ENCODE measurements around the gene CAPN10.

The CAPN10 gene

DNA sequence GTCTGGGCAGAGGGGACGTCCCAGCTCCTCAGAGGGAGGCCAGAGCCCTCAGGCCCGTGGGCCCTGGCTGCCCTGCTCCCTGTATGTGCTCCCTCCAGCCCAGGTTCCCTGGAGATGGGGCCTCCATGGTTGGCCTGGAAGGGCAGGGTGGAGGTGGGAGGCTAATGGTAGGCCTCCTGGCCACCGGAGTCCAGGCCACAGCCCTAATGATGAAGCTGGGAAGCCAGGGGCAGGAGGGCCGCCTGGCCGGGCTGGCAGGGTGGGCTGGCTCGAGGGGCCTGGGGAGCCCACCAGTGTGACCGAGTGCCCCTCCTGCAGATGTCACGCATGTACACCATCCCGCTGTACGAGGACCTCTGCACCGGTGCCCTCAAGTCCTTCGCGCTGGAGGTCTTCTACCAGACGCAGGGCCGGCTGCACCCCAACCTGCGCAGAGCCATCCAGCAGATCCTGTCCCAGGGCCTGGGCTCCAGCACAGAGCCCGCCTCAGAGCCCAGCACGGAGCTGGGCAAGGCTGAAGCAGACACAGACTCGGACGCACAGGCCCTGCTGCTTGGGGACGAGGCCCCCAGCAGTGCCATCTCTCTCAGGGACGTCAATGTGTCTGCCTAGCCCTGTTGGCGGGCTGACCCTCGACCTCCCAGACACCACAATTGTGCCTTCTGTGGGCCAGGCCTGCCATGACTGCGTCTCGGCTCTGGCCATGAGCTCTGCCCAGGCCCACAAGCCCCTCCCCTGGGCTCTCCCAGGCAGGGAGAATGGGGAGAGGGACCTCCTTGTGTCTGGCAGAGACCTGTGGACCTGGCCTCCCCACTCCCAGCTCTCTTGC lies 9.0 kb upstream of the CAPN10 start:
- no peak for DNase-seq (ENCODE audit: low read depth, low spot score)
- Histone ChIP-seq H3K4me1 (ENCODE audit: insufficient read depth, insufficient read length) (peaks cover 15% of the 10 kb centered on the region), H3K36me3 (ENCODE audit: insufficient read depth, insufficient read length, low read length) (peaks cover 60% of the 10 kb centered on the region), H3K4me3 (ENCODE audit: insufficient read length, low read depth) (no peak overlapping the region), H3K9ac (ENCODE audit: insufficient read length, low read depth) (no peak overlapping the region), H3K27me3 (ENCODE audit: insufficient read depth, insufficient read length) (no peaks in the 10 kb centered on the region), H3K9me3 (ENCODE audit: insufficient read depth, low read length) (no peaks in the 10 kb centered on the region)
- TF ChIP-seq ZNF274 (IDR thresholded peaks at IDR 0.05; ENCODE audit: low read depth, low read length): no peak

DNA sequence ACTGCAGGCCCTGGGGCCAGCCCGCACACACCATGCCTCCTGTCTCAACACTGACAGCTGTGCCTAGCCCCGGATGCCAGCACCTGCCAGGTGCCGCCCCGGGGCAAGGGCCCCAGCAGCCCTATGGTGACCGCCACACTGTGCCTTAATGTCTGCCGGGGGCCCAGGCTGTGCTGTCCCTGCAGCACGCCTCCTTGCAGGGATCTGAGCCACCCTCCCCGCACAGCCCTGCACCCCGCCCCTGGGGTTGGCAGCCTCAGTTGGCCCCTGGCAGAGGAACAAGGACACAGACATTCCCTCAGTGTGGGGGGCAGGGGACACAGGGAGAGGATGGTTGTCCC lies 8.5 kb upstream of the CAPN10 start:
- no peak overlapping the region for H3K4me3 ChIP-seq (ENCODE audit: insufficient read length, low read depth)
- no peaks in the 10 kb centered on the region for H3K27me3 ChIP-seq (ENCODE audit: insufficient read depth, insufficient read length)
- no peak for DNase-seq (ENCODE audit: low read depth, low spot score)
- TF ChIP-seq YY1 (IDR thresholded peaks at IDR 0.05; ENCODE audit: insufficient read depth, insufficient read length) (no peak), ZNF274 (IDR thresholded peaks at IDR 0.05; ENCODE audit: low read depth, low read length) (no peak), SUZ12 (IDR thresholded peaks at IDR 0.05; ENCODE audit: extremely low read depth, insufficient read depth, insufficient read length) (no peak)
- no peak overlapping the region for H3K9ac ChIP-seq (ENCODE audit: insufficient read length, low read depth)
- H3K4me1 ChIP-seq (ENCODE audit: insufficient read depth, insufficient read length): peaks cover 18% of the 10 kb centered on the region
- H3K36me3 ChIP-seq (ENCODE audit: insufficient read depth, insufficient read length, low read length): peaks cover 58% of the 10 kb centered on the region
- no peaks in the 10 kb centered on the region for H3K9me3 ChIP-seq (ENCODE audit: insufficient read depth, low read length)

DNA sequence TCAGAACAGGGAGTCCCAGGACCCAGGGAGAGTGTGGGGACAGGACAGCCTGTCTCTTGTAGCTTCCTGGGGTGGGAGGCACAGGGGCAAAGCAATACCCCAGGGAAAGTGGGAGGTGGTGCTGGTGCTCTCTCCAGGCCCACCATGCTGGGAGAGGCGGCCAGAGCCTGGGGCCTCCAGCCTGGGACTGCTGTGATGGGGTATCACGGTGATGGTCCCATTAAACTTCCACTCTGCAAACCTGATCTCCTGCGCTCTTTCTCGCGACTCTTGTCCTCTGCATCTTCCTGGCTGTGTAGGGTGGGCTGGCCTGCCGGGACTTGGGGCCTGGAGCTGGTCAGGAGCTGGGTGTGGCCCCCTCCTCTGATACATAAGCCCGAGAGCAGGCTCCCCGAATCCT lies 8.0 kb upstream of the CAPN10 start:
- Histone ChIP-seq H3K4me1 (ENCODE audit: insufficient read depth, insufficient read length) (peaks cover 18% of the 10 kb centered on the region), H3K4me3 (ENCODE audit: insufficient read length, low read depth) (no peak overlapping the region), H3K36me3 (ENCODE audit: insufficient read depth, insufficient read length, low read length) (peaks cover 60% of the 10 kb centered on the region), H3K9ac (ENCODE audit: insufficient read length, low read depth) (no peak overlapping the region), H3K27me3 (ENCODE audit: insufficient read depth, insufficient read length) (no peaks in the 10 kb centered on the region), H3K9me3 (ENCODE audit: insufficient read depth, low read length) (no peaks in the 10 kb centered on the region)
- DNase-seq (ENCODE audit: low read depth, low spot score): no peak
- TF ChIP-seq ZNF274 (IDR thresholded peaks at IDR 0.05; ENCODE audit: low read depth, low read length) (no peak), YY1 (IDR thresholded peaks at IDR 0.05; ENCODE audit: insufficient read depth, insufficient read length) (no peak), SUZ12 (IDR thresholded peaks at IDR 0.05; ENCODE audit: extremely low read depth, insufficient read depth, insufficient read length) (no peak)

DNA sequence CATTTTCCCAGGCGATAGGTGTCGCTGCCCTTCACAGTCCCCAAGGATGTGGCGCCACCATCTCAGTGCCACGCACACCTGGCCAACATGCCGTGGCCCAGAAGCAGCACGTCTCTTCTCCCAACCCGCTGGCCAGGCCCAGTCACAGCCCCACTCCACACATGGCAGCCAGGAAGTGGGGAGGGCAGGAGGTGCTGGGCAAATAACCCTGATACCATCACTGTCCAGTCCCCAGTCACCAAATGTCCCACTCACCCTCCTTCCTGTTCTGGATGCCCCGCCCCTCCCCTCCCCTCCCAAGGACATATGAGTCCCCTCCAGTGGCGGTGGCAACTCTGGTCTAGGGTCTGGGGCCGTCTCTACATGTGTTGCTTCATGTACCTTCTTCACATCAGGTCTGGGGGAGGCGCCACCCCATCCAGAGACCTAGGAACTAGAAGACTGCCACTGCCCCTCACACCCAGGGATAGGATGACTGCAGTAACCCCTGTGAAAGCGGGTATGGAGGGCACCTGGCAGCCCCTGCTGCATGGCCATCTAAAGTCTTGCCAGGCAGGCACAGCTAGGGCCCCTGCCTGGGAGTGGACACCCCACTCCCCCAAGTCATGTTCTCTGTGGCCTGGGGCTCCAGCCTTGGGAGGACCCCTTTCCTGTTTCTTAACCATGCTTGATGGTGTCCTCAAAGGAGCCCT lies 7.3 kb upstream of the CAPN10 start:
- no peak for DNase-seq (ENCODE audit: low read depth, low spot score)
- no peak overlapping the region for H3K4me3 ChIP-seq (ENCODE audit: insufficient read length, low read depth)
- TF ChIP-seq ZNF274 (IDR thresholded peaks at IDR 0.05; ENCODE audit: low read depth, low read length) (no peak), SUZ12 (IDR thresholded peaks at IDR 0.05; ENCODE audit: extremely low read depth, insufficient read depth, insufficient read length) (no peak), YY1 (IDR thresholded peaks at IDR 0.05; ENCODE audit: insufficient read depth, insufficient read length) (no peak)

DNA sequence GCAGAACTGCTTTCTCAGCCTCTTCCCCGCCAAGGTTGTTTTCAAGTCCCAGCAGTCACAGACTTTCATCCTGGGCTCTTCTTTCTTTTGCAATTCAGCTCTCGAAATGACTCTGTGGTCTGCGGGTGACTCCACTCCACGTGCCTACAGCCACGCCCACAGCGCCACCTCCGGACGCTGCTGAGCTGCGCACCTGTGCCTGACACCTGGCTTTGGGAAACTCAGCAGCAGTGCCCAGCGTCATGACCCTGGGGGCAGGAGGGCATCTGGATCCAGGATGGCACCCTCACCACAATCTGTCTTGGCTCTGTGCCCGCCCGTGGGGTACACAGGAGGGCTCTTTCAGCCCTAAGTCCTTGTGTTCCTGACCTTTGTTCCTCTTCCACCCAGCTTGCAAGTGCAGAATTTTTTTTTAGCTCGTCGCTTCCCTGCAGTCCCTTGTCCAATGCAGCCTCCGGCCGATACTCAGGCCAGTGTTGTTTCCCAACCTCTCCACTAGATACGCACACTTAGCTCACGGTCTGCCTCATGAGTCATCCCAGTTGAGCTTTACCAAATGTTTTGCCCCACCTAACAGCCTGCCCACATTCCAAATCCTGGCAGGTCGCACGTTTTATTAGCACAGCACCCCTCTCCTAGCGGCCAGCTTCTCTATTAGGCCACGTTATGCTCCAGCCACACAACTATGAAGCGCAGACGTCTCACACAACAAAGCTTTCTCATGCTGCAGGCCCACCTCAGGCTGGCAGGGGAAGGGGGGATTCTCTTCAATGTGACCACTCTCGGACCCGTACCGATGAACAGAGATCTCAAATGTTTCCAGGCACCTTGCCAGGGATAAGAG lies 6.5 kb upstream of the CAPN10 start:
- TF ChIP-seq ZNF274 (IDR thresholded peaks at IDR 0.05; ENCODE audit: low read depth, low read length) (no peak), YY1 (IDR thresholded peaks at IDR 0.05; ENCODE audit: insufficient read depth, insufficient read length) (no peak), SUZ12 (IDR thresholded peaks at IDR 0.05; ENCODE audit: extremely low read depth, insufficient read depth, insufficient read length) (no peak)
- Histone ChIP-seq H3K4me3 (ENCODE audit: insufficient read length, low read depth) (no peak overlapping the region), H3K36me3 (ENCODE audit: insufficient read depth, insufficient read length, low read length) (peaks cover 60% of the 10 kb centered on the region), H3K9me3 (ENCODE audit: insufficient read depth, low read length) (no peaks in the 10 kb centered on the region), H3K4me1 (ENCODE audit: insufficient read depth, insufficient read length) (peaks cover 24% of the 10 kb centered on the region), H3K9ac (ENCODE audit: insufficient read length, low read depth) (peak overlapping the region; percentile 36), H3K27me3 (ENCODE audit: insufficient read depth, insufficient read length) (no peaks in the 10 kb centered on the region)
- DNase-seq (ENCODE audit: low read depth, low spot score): no peak

More for the DNA sequence above, 7.3 kb upstream of the CAPN10 start:
- no peaks in the 10 kb centered on the region for H3K27me3 ChIP-seq (ENCODE audit: insufficient read depth, insufficient read length)
- H3K4me1 ChIP-seq (ENCODE audit: insufficient read depth, insufficient read length): peaks cover 18% of the 10 kb centered on the region
- H3K36me3 ChIP-seq (ENCODE audit: insufficient read depth, insufficient read length, low read length): peaks cover 62% of the 10 kb centered on the region
- H3K9me3 ChIP-seq (ENCODE audit: insufficient read depth, low read length): no peaks in the 10 kb centered on the region
- peak overlapping the region; percentile 27 for H3K9ac ChIP-seq (ENCODE audit: insufficient read length, low read depth)

DNA sequence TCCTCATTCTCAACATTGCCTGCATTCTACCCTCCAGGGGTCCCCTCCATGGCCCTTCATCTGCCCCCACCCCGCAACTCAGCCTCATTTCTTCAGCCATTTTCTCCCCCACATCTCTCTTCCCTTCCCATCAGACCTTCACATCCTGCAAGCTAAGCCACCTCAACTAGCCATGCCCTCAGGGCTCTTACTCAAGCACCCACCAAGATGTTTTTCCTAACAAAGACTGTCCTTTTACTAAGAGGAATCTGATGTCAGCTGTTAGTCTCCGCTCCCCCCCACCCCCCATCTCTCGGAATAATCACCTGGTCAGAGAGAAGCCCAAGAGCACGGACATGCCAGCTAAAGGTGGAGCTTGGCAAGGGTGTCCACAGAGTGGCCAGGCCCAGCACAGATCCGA lies 4.7 kb upstream of the CAPN10 start:
- H3K9me3 ChIP-seq (ENCODE audit: insufficient read depth, low read length): no peaks in the 10 kb centered on the region
- H3K9ac ChIP-seq (ENCODE audit: insufficient read length, low read depth): no peak overlapping the region
- H3K4me3 ChIP-seq (ENCODE audit: insufficient read length, low read depth): no peak overlapping the region
- H3K36me3 ChIP-seq (ENCODE audit: insufficient read depth, insufficient read length, low read length): peaks cover 47% of the 10 kb centered on the region
- peaks cover 26% of the 10 kb centered on the region for H3K4me1 ChIP-seq (ENCODE audit: insufficient read depth, insufficient read length)
- TF ChIP-seq YY1 (IDR thresholded peaks at IDR 0.05; ENCODE audit: insufficient read depth, insufficient read length) (no peak), ZNF274 (IDR thresholded peaks at IDR 0.05; ENCODE audit: low read depth, low read length) (no peak), SUZ12 (IDR thresholded peaks at IDR 0.05; ENCODE audit: extremely low read depth, insufficient read depth, insufficient read length) (no peak)
- DNase-seq (ENCODE audit: low read depth, low spot score): peak; percentile 66
- no peaks in the 10 kb centered on the region for H3K27me3 ChIP-seq (ENCODE audit: insufficient read depth, insufficient read length)

DNA sequence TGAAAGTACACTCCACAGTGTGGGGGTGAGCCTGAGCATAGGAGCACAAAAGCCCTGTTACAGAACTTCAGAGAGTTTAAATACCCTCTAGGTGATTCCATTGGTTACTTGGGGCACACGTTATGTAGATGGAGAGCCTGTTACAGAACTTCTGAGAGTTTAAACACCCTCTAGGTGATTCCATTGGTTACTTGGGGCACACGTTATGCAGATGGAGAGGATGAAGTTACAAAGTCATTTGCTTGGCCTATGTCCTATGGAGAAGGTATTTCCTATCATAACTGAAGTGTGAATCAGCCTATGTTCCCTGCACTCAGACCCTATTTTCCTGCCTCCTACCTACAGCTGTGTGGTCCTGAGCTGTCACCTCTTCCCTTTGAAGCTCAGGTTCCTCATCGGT lies 3.8 kb upstream of the CAPN10 start:
- peaks cover under 1% of the 10 kb centered on the region for H3K27me3 ChIP-seq (ENCODE audit: insufficient read depth, insufficient read length)
- no peak overlapping the region for H3K4me3 ChIP-seq (ENCODE audit: insufficient read length, low read depth)
- no peaks in the 10 kb centered on the region for H3K9me3 ChIP-seq (ENCODE audit: insufficient read depth, low read length)
- DNase-seq (ENCODE audit: low read depth, low spot score): no peak
- H3K36me3 ChIP-seq (ENCODE audit: insufficient read depth, insufficient read length, low read length): peaks cover 38% of the 10 kb centered on the region
- no peak overlapping the region for H3K9ac ChIP-seq (ENCODE audit: insufficient read length, low read depth)
- no peak for TF ChIP-seq SUZ12 (IDR thresholded peaks at IDR 0.05; ENCODE audit: extremely low read depth, insufficient read depth, insufficient read length)
- no peak for TF ChIP-seq ZNF274 (IDR thresholded peaks at IDR 0.05; ENCODE audit: low read depth, low read length)
- TF ChIP-seq YY1 (IDR thresholded peaks at IDR 0.05; ENCODE audit: insufficient read depth, insufficient read length): no peak
- H3K4me1 ChIP-seq (ENCODE audit: insufficient read depth, insufficient read length): peaks cover 27% of the 10 kb centered on the region

Measured in NT2/D1 (cell line).